HEK293 (cell line): ENCODE data around the gene TBCE.

ENCODE experiments used
- BCL6B ChIP-seq: fragments of 450-650 bp; formaldehyde crosslinking; IDR thresholded peaks from 2 replicates; pipeline ENCODE4 v1.5.1; 2017; ENCODE audit warnings: missing biosample characterization, missing genetic modification characterization
- CTCF ChIP-seq: fragments of 450-650 bp; formaldehyde crosslinking; IDR thresholded peaks from 2 replicates; pipeline ENCODE4 v1.5.1; 2016; ENCODE audit warnings: missing biosample characterization, missing genetic modification characterization
- GLI2 ChIP-seq: fragments of 450-650 bp; formaldehyde crosslinking; IDR thresholded peaks from 2 replicates; pipeline ENCODE4; 2017; ENCODE audit warnings: missing biosample characterization, missing genetic modification characterization, low read depth, borderline replicate concordance
- KLF1 ChIP-seq: fragments of 450-650 bp; formaldehyde crosslinking; IDR thresholded peaks from 2 replicates; pipeline ENCODE4 v1.5.1; 2016; ENCODE audit warnings: missing biosample characterization, missing genetic modification characterization
- KLF10 ChIP-seq: fragments of 450-650 bp; IDR thresholded peaks from 2 replicates; pipeline ENCODE4 v1.5.1; 2018; ENCODE audit warnings: missing biosample characterization, mild to moderate bottlenecking, missing genetic modification characterization
- KLF17 ChIP-seq: fragments of 450-650 bp; formaldehyde crosslinking; IDR thresholded peaks from 2 replicates; pipeline ENCODE4 v1.5.1; 2016; ENCODE audit warnings: missing biosample characterization, missing genetic modification characterization
- MZF1 ChIP-seq: fragments of 450-650 bp; formaldehyde crosslinking; IDR thresholded peaks from 2 replicates; pipeline ENCODE4 v1.5.1; 2017; ENCODE audit warnings: missing biosample characterization, missing genetic modification characterization, borderline replicate concordance
- SCRT1 ChIP-seq: fragments of 450-650 bp; formaldehyde crosslinking; IDR thresholded peaks from 2 replicates; pipeline ENCODE4 v1.5.1; 2016; ENCODE audit warnings: missing biosample characterization, missing genetic modification characterization, borderline replicate concordance
- ZFP37 ChIP-seq: fragments of 450-650 bp; formaldehyde crosslinking; IDR thresholded peaks from 2 replicates; pipeline ENCODE4 v1.5.1; 2016; ENCODE audit warnings: missing biosample characterization, missing genetic modification characterization
- ZNF121 ChIP-seq: fragments of 450-650 bp; formaldehyde crosslinking; IDR thresholded peaks from 2 replicates; pipeline ENCODE4 v1.5.1; 2016; ENCODE audit warnings: missing biosample characterization, missing genetic modification characterization
- ZNF132 ChIP-seq: fragments of 450-650 bp; formaldehyde crosslinking; IDR thresholded peaks from 2 replicates; pipeline ENCODE4 v1.5.1; 2017; ENCODE audit warnings: missing biosample characterization, missing genetic modification characterization, borderline replicate concordance
- ZNF155 ChIP-seq: fragments of 450-650 bp; formaldehyde crosslinking; IDR thresholded peaks from 2 replicates; pipeline ENCODE4 v1.5.1; 2016; ENCODE audit warnings: missing biosample characterization, missing genetic modification characterization
- ZNF2 ChIP-seq: fragments of 450-650 bp; formaldehyde crosslinking; IDR thresholded peaks from 2 replicates; pipeline ENCODE4 v1.5.1; 2016; ENCODE audit warnings: missing biosample characterization, missing genetic modification characterization
- ZNF221 ChIP-seq: fragments of 450-650 bp; formaldehyde crosslinking; IDR thresholded peaks from 2 replicates; pipeline ENCODE4 v1.5.1; 2017; ENCODE audit warnings: missing biosample characterization, missing genetic modification characterization, borderline replicate concordance
- ZNF362 ChIP-seq: fragments of 450-650 bp; formaldehyde crosslinking; IDR thresholded peaks from 2 replicates; pipeline ENCODE4 v1.5.1; 2016; ENCODE audit warnings: missing biosample characterization, missing genetic modification characterization
- ZNF366 ChIP-seq: fragments of 450-650 bp; formaldehyde crosslinking; conservative IDR thresholded peaks from 2 replicates; pipeline ENCODE4 v1.5.1; 2016; ENCODE audit warnings: missing biosample characterization, missing genetic modification characterization
- ZNF626 ChIP-seq: fragments of 450-650 bp; sonication (Bioruptor Pico); formaldehyde crosslinking; IDR thresholded peaks from 2 replicates; pipeline ENCODE4 v1.5.1; 2018; ENCODE audit warnings: missing biosample characterization, missing genetic modification characterization, inconsistent platforms
- ZNF660 ChIP-seq: fragments of 450-650 bp; IDR thresholded peaks from 2 replicates; pipeline ENCODE4 v1.5.1; 2018; ENCODE audit warnings: missing biosample characterization, mild to moderate bottlenecking, missing genetic modification characterization
- ZNF664 ChIP-seq: fragments of 450-650 bp; formaldehyde crosslinking; IDR thresholded peaks from 2 replicates; pipeline ENCODE4 v1.5.1; 2016; ENCODE audit warnings: missing biosample characterization, missing genetic modification characterization
- ZNF677 ChIP-seq: fragments of 450-650 bp; IDR thresholded peaks from 2 replicates; pipeline ENCODE4 v1.5.0; 2018; ENCODE audit warnings: missing biosample characterization, mild to moderate bottlenecking, missing genetic modification characterization, moderate library complexity
- ZSCAN18 ChIP-seq: fragments of 450-650 bp; formaldehyde crosslinking; IDR thresholded peaks from 2 replicates; pipeline ENCODE4 v1.5.1; 2016; ENCODE audit warnings: missing biosample characterization, missing genetic modification characterization
- ZSCAN30 ChIP-seq: fragments of 450-650 bp; IDR thresholded peaks from 2 replicates; pipeline ENCODE4 v1.5.1; 2018; ENCODE audit warnings: missing biosample characterization, mild to moderate bottlenecking, missing genetic modification characterization, moderate library complexity
- ZSCAN5A ChIP-seq: fragments of 450-650 bp; formaldehyde crosslinking; IDR thresholded peaks from 2 replicates; pipeline ENCODE4 v1.5.1; 2016; ENCODE audit warnings: missing biosample characterization, missing genetic modification characterization

The TBCE gene

GRCh38 chr1:235415008-235415904 lies 48.0 kb downstream of the TBCE start (continued):
- no peak for TF ChIP-seq ZSCAN18 (tag by site-specific recombination)
- no peak for TF ChIP-seq SCRT1 (tag by site-specific recombination)
- no peak for TF ChIP-seq ZNF626 (tag by site-specific recombination)
- no peak for TF ChIP-seq ZNF155 (tag by site-specific recombination)
- peak; percentile 42; the same call in 1 of the 2 replicates for TF ChIP-seq MZF1
- no peak for TF ChIP-seq ZNF677 (tag by site-specific recombination)
- TF ChIP-seq ZNF132 (tag by site-specific recombination) = no peak
- TF ChIP-seq ZNF660 (tag by site-specific recombination) = peak; percentile 58
- no peak for TF ChIP-seq GLI2 (tag by site-specific recombination)
- no peak for TF ChIP-seq KLF1
- TF ChIP-seq ZNF664 (tag by site-specific recombination) = no peak
- TF ChIP-seq ZSCAN5A (tag by site-specific recombination) = no peak
- peak; percentile 63; the same call in 1 of the 2 replicates for TF ChIP-seq ZNF2 (tag by site-specific recombination)
- 0 out of 2 replicates have a peak, but pooled peaks have one; percentile 12 for TF ChIP-seq KLF17
- no peak for TF ChIP-seq ZNF366
- no peak for TF ChIP-seq ZNF221
- TF ChIP-seq CTCF = peak; percentile 78
- peak; percentile 89 for TF ChIP-seq ZNF121 (tag by site-specific recombination)
- TF ChIP-seq ZNF362 (tag by site-specific recombination) = no peak
- TF ChIP-seq ZFP37 = no peak
- TF ChIP-seq BCL6B (tag by site-specific recombination) = no peak
- TF ChIP-seq ZSCAN30 = peak; percentile 53; the same call in 1 of the 2 replicates
- 0 out of 2 replicates have a peak, but pooled peaks have one; percentile 31 for TF ChIP-seq KLF10 (tag by site-specific recombination)
